ENCODE data around the gene ASPA. TPM values are rescaled to one million over a fixed set of nuclear protein-coding genes. Genes with fewer than 3 reads are reported as not detected.

The ASPA gene
- total RNA-seq: 0.22 TPM in 1 of 2 replicates, not detected in the other

GRCh38 chr17:3475812-3476610, at the start of gene ASPA:
Gene ASPA, plus strand, starts transcription at chr17:3475997. Its CDS starts 163 bp downstream, at chr17:3476160.

GRCh38 chr17:3433741-3434140, 42.1 kb upstream of the ASPA start, which contains the start of gene OR1E2:
Gene OR1E2, minus strand, starts transcription at chr17:3433841. Its CDS starts 0 bp downstream, at chr17:3433841.

GRCh38 chr17:3471599-3471998, 4.2 kb upstream of the ASPA start, which contains the start of gene SPATA22:
Gene SPATA22, minus strand, starts transcription at chr17:3471819. Its CDS starts 2,494 bp downstream, at chr17:3469325.

Other genes with a start within 250 kb of the ASPA start
- gene OR3A1, start 177.6 kb upstream of the ASPA start, total RNA-seq: 0.57 and 0.88 TPM in 2 replicates
- 1.7 and 4.8 TPM in 2 replicates for gene OR3A2, start 89.7 kb upstream of the ASPA start, total RNA-seq
- gene OR1E1, start 77.6 kb upstream of the ASPA start, total RNA-seq: not detected in 2 replicates
- not detected in 2 replicates for gene OR3A3, start 64.6 kb upstream of the ASPA start, total RNA-seq
- 0.14 TPM in 1 of 2 replicates, not detected in the other for gene OR1E2, start 42.2 kb upstream of the ASPA start, total RNA-seq
- gene SPATA22, start 4.2 kb upstream of the ASPA start, total RNA-seq: 0.14 and 0.22 TPM in 2 replicates
- gene TRPV3, start 81.8 kb downstream of the ASPA start, total RNA-seq: 1.4 and 5.5 TPM in 2 replicates
- gene TRPV1, start 133.4 kb downstream of the ASPA start, total RNA-seq: 2.1 and 4.4 TPM in 2 replicates
- 11.2 and 23.3 TPM in 2 replicates for gene SHPK, start 160.3 kb downstream of the ASPA start, total RNA-seq
- 15.7 and 74.2 TPM in 2 replicates for gene CTNS, start 160.8 kb downstream of the ASPA start, total RNA-seq
- 192 and 236 TPM in 2 replicates for gene TAX1BP3, start 192.6 kb downstream of the ASPA start, total RNA-seq
- gene EMC6, start 192.8 kb downstream of the ASPA start, total RNA-seq: 9.9 and 12.0 TPM in 2 replicates
- gene P2RX5, start 220.2 kb downstream of the ASPA start, total RNA-seq: 0.44 and 2.0 TPM in 2 replicates
- 0.44 and 19.6 TPM in 2 replicates for gene HASPIN, start 247.9 kb downstream of the ASPA start, total RNA-seq

Data from placental pericyte (primary cell).